Mammary epithelial cell (primary cell): Measurements from ENCODE around the gene CMSS1.

ENCODE experiments used
- EZH2 ChIP-seq: IDR thresholded peaks from 2 replicates; pipeline ENCODE4 v1.6.1; 2012; ENCODE audit warnings: low read length, inconsistent platforms, borderline replicate concordance
- TF ChIP-seq, protein P1 (sequence below), 2 donors: IDR thresholded peaks in 1 of 2; conservative IDR thresholded peaks in 1 of 2; 2 replicates each; pipeline ENCODE4 v1.5.1; 2011 to 2012; ENCODE audit warnings: inconsistent platforms in 2 of 2, low read length in 2 of 2, mild to moderate bottlenecking in 2 of 2, control low read depth in 1 of 2, low read depth in 1 of 2; ENCODE audit not compliant: insufficient read depth in 1 of 2; ENCODE audit errors: extremely low read depth in 1 of 2

- TF ChIP-seq, protein P1, sequence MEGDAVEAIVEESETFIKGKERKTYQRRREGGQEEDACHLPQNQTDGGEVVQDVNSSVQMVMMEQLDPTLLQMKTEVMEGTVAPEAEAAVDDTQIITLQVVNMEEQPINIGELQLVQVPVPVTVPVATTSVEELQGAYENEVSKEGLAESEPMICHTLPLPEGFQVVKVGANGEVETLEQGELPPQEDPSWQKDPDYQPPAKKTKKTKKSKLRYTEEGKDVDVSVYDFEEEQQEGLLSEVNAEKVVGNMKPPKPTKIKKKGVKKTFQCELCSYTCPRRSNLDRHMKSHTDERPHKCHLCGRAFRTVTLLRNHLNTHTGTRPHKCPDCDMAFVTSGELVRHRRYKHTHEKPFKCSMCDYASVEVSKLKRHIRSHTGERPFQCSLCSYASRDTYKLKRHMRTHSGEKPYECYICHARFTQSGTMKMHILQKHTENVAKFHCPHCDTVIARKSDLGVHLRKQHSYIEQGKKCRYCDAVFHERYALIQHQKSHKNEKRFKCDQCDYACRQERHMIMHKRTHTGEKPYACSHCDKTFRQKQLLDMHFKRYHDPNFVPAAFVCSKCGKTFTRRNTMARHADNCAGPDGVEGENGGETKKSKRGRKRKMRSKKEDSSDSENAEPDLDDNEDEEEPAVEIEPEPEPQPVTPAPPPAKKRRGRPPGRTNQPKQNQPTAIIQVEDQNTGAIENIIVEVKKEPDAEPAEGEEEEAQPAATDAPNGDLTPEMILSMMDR (conservative IDR thresholded peaks at IDR 0.05 in 1 of 2, IDR thresholded peaks at IDR 0.05 in 1 of 2; ENCODE audit: extremely low read depth in 1 of 2, insufficient read depth in 1 of 2, low read depth in 1 of 2, low read length in 2 of 2): no peak
- no peak for TF ChIP-seq EZH2
These were observed 162.9 kb downstream of the CMSS1 start for GRCh38 chr3:99980606-99981005.
